HCT116 (cell line): Measurements from ENCODE around the gene STK35. TPM values are rescaled to one million over a fixed set of nuclear protein-coding genes. Genes with fewer than 3 reads are reported as not detected.

Experiments used
- ATAC-seq: fragments of 200-7000 bp; cut with Tn5 transposase; 2 replicates; pipeline ENCODE4 v1.9.1; 2020; ENCODE audit warnings: mild to moderate bottlenecking, moderate library complexity
- BruUV-seq: library from RNA; stranded (reverse); fragments of 400-500 nt; replicated peaks from 2 replicates; lab custom pipeline; 2021; lab: Mats Ljungman, UMichigan
- CTCF ChIA-PET: fragments of 300-600 bp; sonication (Branson Sonifier 250); formaldehyde crosslinking; loops from one replicate; lab custom pipeline; 2021; ENCODE audit warnings: antibody characterized with exemption; lab: Charles Lee
- POLR2A ChIA-PET: fragments of 300-600, 350-600 bp; sonication (Branson Sonifier 250); formaldehyde crosslinking; loops from one replicate; lab custom pipeline; 2021; ENCODE audit warnings: antibody characterized with exemption; lab: Charles Lee
- RAD21 ChIA-PET, 2 experiments: fragments of 300-600 bp; sonication (Branson Sonifier 250); formaldehyde crosslinking; loops; one replicate each; lab custom pipeline; 2023; ENCODE audit warnings: low total read pairs in 2 of 2; ENCODE audit not compliant: uncharacterized antibody in 2 of 2, unreplicated experiment in 2 of 2, low non-redundant PET in 1 of 2; lab: Charles Lee
- DNase-seq: peaks from one replicate; pipeline ENCODE4 v3.0.0-alpha.2; 2010; ENCODE audit warnings: low read depth, low spot score
- H2AFZ ChIP-seq: fragments of 200-600 bp; shearing (Covaris generic), sonication (generic); 2 replicates; pipeline ENCODE4 v1.6.1; 2017; ENCODE audit warnings: low read depth, mixed run types, mixed read lengths, antibody characterized with exemption, low read length; ENCODE audit not compliant: poor library complexity, severe bottlenecking
- H3K27ac ChIP-seq: 2 replicates; pipeline ENCODE4 v1.5.1; 2012; ENCODE audit warnings: low read depth, low read length
- H3K27me3 ChIP-seq: fragments of 200-600 bp; sonication (generic); 2 replicates; pipeline ENCODE4 v1.6.1; 2016; ENCODE audit warnings: mixed run types, low read length, mixed read lengths; ENCODE audit not compliant: insufficient read depth
- H3K36me3 ChIP-seq, 2 experiments: fragments of 200-500 bp in 1 of 2; fragments of 200-600 bp in 1 of 2; sonication (Bioruptor generic) in 1 of 2; sonication (generic) in 1 of 2; 2 replicates each; pipeline versions ENCODE4 v1.5.1 to v1.6.1; 2014 to 2016; ENCODE audit warnings: low read length in 2 of 2, inconsistent platforms in 1 of 2, mixed read lengths in 1 of 2, mixed run types in 1 of 2; ENCODE audit not compliant: insufficient read depth in 2 of 2, control insufficient read depth in 1 of 2
- H3K4me1 ChIP-seq, 2 experiments: fragments of 200-600 bp in 1 of 2; sonication (generic) in 1 of 2; 2 replicates each; pipeline versions ENCODE4 v1.5.1 to v1.6.1; 2012 to 2017; ENCODE audit warnings: low read length in 2 of 2, inconsistent platforms in 1 of 2, mild to moderate bottlenecking in 1 of 2, mixed read lengths in 1 of 2, mixed run types in 1 of 2, moderate library complexity in 1 of 2; ENCODE audit not compliant: insufficient read depth in 2 of 2, control insufficient read depth in 1 of 2
- H3K4me2 ChIP-seq: fragments of 200-600 bp; sonication (generic); 2 replicates; pipeline ENCODE4 v1.6.1; 2017; ENCODE audit warnings: mixed run types, low read length, mixed read lengths
- H3K4me3 ChIP-seq, 2 experiments: fragments of 200-600 bp in 1 of 2; sonication (generic) in 1 of 2; replicated peaks in 1 of 2; 2 replicates each; pipeline ENCODE4 v1.5.1; 2011 to 2016; ENCODE audit warnings: low read length in 2 of 2, control low read depth in 1 of 2, low read depth in 1 of 2, mild to moderate bottlenecking in 1 of 2, mixed read lengths in 1 of 2, mixed run types in 1 of 2
- H3K79me2 ChIP-seq: fragments of 200-600 bp; sonication (generic); 2 replicates; pipeline ENCODE4 v1.6.1; 2017; ENCODE audit warnings: mild to moderate bottlenecking, mixed run types, low read length, moderate library complexity, mixed read lengths; ENCODE audit not compliant: insufficient read depth
- H3K9ac ChIP-seq: fragments of 200-600 bp; sonication (generic); 2 replicates; pipeline ENCODE4 v1.6.1; 2016; ENCODE audit warnings: low read length, mixed read lengths
- H3K9me2 ChIP-seq: fragments of 200-600 bp; sonication (generic), shearing (Covaris generic); 2 replicates; pipeline ENCODE4 v1.6.1; 2017; ENCODE audit warnings: mixed run types, mild to moderate bottlenecking, moderate library complexity; ENCODE audit not compliant: insufficient read depth
- H3K9me3 ChIP-seq, 2 experiments: fragments of 200-500 bp in 1 of 2; fragments of 200-600 bp in 1 of 2; sonication (Bioruptor generic) in 1 of 2; sonication (generic) in 1 of 2; 2 replicates each; pipeline ENCODE4 v1.6.1; 2014 to 2017; ENCODE audit warnings: low read length in 2 of 2, mixed read lengths in 2 of 2, inconsistent platforms in 1 of 2, low read depth in 1 of 2, mild to moderate bottlenecking in 1 of 2, mixed run types in 1 of 2, moderate library complexity in 1 of 2; ENCODE audit not compliant: control insufficient read depth in 1 of 2, insufficient read depth in 1 of 2
- H4K20me1 ChIP-seq: fragments of 200-600 bp; sonication (generic), shearing (Covaris generic); 2 replicates; pipeline ENCODE4 v1.6.1; 2017; ENCODE audit warnings: mixed run types, mild to moderate bottlenecking, moderate library complexity; ENCODE audit not compliant: insufficient read depth
- CBX3 ChIP-seq: IDR thresholded peaks from 2 replicates; pipeline ENCODE4 v1.6.1; 2012; ENCODE audit warnings: low read depth
- CEBPB ChIP-seq: IDR thresholded peaks from 2 replicates; pipeline ENCODE4 v1.6.1; 2012; ENCODE audit warnings: low read depth
- ELF1 ChIP-seq: IDR thresholded peaks from 2 replicates; pipeline ENCODE4 v1.6.1; 2012; ENCODE audit warnings: low read depth, borderline replicate concordance
- EZH2phosphoT487 ChIP-seq: fragments of 200-600 bp; IDR thresholded peaks from 2 replicates; pipeline ENCODE4 v1.6.1; 2018; ENCODE audit warnings: antibody characterized with exemption, borderline replicate concordance
- JUND ChIP-seq: IDR thresholded peaks from 2 replicates; pipeline ENCODE4 v1.6.1; 2012
- POLR2AphosphoS5 ChIP-seq: IDR thresholded peaks from 2 replicates; pipeline ENCODE4 v1.6.1; 2011; ENCODE audit warnings: mild to moderate bottlenecking, low read depth, low read length, moderate library complexity
- RAD21 ChIP-seq: IDR thresholded peaks from 2 replicates; pipeline ENCODE4 v1.6.1; 2012; ENCODE audit warnings: low read depth, mild to moderate bottlenecking
- SP1 ChIP-seq: IDR thresholded peaks from 2 replicates; pipeline ENCODE4 v1.6.1; 2012; ENCODE audit warnings: low read depth
- SRF ChIP-seq: IDR thresholded peaks from 2 replicates; pipeline ENCODE4 v1.6.1; 2012; ENCODE audit warnings: low read depth
- YY1 ChIP-seq: IDR thresholded peaks from 2 replicates; pipeline ENCODE4 v1.6.1; 2011; ENCODE audit warnings: low read length, low read depth, moderate library complexity, mild to moderate bottlenecking; ENCODE audit not compliant: insufficient replicate concordance; ENCODE audit errors: extremely low read depth
- intact Hi-C: fragments of 100-400 bp; cut with micrococcal nuclease; formaldehyde crosslinking; loops from 2 replicates; pipeline ENCODE4 v1.10.0; 2022
- total RNA-seq: library from RNA; stranded (reverse); gene quantifications from one replicate; pipeline ENCODE4 v1.2.1, GENCODE V29; 2021; ENCODE audit not compliant: unreplicated experiment
- TF ChIP-seq, protein P1 (sequence below): IDR thresholded peaks from 2 replicates; pipeline ENCODE4 v1.6.1; 2012; ENCODE audit warnings: low read depth
- TF ChIP-seq, protein P2 (sequence below), 3 experiments: fragments of 200-600 bp in 1 of 3; sonication (generic) in 1 of 3; IDR thresholded peaks in 2 of 3; conservative IDR thresholded peaks in 1 of 3; 2 replicates each; pipeline ENCODE4 v1.5.1; 2012 to 2017; ENCODE audit warnings: low read depth in 2 of 3, low read length in 2 of 3, antibody characterized with exemption in 1 of 3, borderline replicate concordance in 1 of 3, control low read depth in 1 of 3, mild to moderate bottlenecking in 1 of 3, mixed read lengths in 1 of 3, mixed run types in 1 of 3, moderate library complexity in 1 of 3; ENCODE audit not compliant: insufficient read depth in 1 of 3
- TF ChIP-seq, protein P3 (sequence below): IDR thresholded peaks from 2 replicates; pipeline ENCODE4 v1.6.1; 2011; ENCODE audit warnings: mild to moderate bottlenecking, low read length, moderate library complexity; ENCODE audit not compliant: insufficient replicate concordance; ENCODE audit errors: extremely low read depth
- TF ChIP-seq, protein P4 (sequence below): IDR thresholded peaks from 2 replicates; pipeline ENCODE4 v1.6.1; 2012

Gene STK35
- total RNA-seq, 1 experiment from 2014 or later, result 32.8 TPM

DNA sequence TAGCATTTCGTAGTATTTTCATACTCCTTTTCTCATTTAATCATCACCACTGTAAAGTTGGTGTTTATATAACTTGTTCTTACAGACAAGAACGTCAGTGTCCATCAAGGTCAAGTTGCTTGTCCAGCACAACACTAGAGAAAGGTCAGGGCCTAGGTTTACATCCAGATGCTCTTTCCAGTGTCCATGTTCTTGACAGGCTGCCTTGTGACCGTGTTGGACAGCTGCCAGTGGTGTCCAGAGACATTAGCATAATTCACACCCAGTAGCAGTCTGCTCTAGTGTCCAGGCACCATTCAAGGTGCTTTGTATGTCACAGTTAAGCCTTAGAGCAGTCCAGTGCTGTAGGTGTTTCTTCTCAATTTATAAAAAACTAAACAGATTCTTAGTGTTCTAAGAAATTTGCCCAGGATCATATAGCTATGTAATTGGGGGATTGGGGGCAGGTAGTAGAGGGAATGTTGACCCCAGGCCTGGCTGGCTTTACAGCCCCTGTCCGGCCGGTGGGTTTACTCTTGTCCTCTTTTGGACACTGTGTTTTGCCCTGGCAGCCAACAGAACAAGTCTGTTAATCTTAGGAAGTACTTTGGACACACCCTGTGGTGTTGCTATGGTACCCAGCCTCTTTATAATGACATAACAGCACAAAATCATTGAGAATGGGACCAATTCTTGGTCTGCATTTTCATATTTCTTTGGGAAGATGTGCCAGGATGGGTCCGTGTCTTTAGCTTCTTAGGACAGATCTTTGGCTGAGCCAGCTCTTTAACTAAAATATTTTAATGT, 8.0 kb downstream of the STK35 start:
- no TSS peak for BruUV-seq
- H3K79me2 ChIP-seq, result peaks cover 99% of the 10 kb centered on the region
- POLR2A ChIA-PET, result no interaction called here

More for the DNA sequence above, 8.0 kb downstream of the STK35 start:
- Histone ChIP-seq H3K27me3 (no peaks in the 10 kb centered on the region), H2AFZ (no peak overlapping the region), H3K9me3 (no peaks in the 10 kb centered on the region), H3K27ac (peak overlapping the region; percentile 30; the same call in 1 of the 2 replicates), H3K9me2 (no peaks in the 10 kb centered on the region), H3K36me3 (peaks cover 14 to 16% of the 10 kb centered on the region in 2 experiments; a peak in 2 of 4 replicates), H3K4me3 (no peak overlapping the region), H3K4me2 (peak overlapping the region; percentile 53), H3K9ac (no peak overlapping the region), H3K4me1 (peaks cover 15 to 24% of the 10 kb centered on the region in 2 experiments), H4K20me1 (no peaks in the 10 kb centered on the region; the same call in 1 of the 2 replicates)
- ChIA-PET RAD21 (no interaction called here), CTCF (interaction anchor here (0.9 kb wide), 2 partner anchors 16 to 63 kb away, joined by 3 read pairs; no protein-coding TSS in a partner anchor)
- intact Hi-C loops, result no loop called here
- no peak for DNase-seq
- no peak for ATAC-seq
- TF ChIP-seq JUND (no peak), ELF1 (no peak), CEBPB (no peak), EZH2phosphoT487 (no peak), CBX3 (no peak), POLR2AphosphoS5 (no peak), SP1 (no peak), YY1 (no peak), RAD21 (no peak), SRF (no peak)
- TF ChIP-seq, protein P1, sequence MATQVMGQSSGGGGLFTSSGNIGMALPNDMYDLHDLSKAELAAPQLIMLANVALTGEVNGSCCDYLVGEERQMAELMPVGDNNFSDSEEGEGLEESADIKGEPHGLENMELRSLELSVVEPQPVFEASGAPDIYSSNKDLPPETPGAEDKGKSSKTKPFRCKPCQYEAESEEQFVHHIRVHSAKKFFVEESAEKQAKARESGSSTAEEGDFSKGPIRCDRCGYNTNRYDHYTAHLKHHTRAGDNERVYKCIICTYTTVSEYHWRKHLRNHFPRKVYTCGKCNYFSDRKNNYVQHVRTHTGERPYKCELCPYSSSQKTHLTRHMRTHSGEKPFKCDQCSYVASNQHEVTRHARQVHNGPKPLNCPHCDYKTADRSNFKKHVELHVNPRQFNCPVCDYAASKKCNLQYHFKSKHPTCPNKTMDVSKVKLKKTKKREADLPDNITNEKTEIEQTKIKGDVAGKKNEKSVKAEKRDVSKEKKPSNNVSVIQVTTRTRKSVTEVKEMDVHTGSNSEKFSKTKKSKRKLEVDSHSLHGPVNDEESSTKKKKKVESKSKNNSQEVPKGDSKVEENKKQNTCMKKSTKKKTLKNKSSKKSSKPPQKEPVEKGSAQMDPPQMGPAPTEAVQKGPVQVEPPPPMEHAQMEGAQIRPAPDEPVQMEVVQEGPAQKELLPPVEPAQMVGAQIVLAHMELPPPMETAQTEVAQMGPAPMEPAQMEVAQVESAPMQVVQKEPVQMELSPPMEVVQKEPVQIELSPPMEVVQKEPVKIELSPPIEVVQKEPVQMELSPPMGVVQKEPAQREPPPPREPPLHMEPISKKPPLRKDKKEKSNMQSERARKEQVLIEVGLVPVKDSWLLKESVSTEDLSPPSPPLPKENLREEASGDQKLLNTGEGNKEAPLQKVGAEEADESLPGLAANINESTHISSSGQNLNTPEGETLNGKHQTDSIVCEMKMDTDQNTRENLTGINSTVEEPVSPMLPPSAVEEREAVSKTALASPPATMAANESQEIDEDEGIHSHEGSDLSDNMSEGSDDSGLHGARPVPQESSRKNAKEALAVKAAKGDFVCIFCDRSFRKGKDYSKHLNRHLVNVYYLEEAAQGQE, result no peak
- TF ChIP-seq, protein P2, sequence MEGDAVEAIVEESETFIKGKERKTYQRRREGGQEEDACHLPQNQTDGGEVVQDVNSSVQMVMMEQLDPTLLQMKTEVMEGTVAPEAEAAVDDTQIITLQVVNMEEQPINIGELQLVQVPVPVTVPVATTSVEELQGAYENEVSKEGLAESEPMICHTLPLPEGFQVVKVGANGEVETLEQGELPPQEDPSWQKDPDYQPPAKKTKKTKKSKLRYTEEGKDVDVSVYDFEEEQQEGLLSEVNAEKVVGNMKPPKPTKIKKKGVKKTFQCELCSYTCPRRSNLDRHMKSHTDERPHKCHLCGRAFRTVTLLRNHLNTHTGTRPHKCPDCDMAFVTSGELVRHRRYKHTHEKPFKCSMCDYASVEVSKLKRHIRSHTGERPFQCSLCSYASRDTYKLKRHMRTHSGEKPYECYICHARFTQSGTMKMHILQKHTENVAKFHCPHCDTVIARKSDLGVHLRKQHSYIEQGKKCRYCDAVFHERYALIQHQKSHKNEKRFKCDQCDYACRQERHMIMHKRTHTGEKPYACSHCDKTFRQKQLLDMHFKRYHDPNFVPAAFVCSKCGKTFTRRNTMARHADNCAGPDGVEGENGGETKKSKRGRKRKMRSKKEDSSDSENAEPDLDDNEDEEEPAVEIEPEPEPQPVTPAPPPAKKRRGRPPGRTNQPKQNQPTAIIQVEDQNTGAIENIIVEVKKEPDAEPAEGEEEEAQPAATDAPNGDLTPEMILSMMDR (IDR thresholded peaks at IDR 0.05 in 2 of 3, conservative IDR thresholded peaks at IDR 0.05 in 1 of 3; ENCODE audit: borderline replicate concordance in 1 of 3, insufficient read depth in 1 of 3, low read depth in 2 of 3, low read length in 2 of 3), result no peak
- TF ChIP-seq, protein P3, sequence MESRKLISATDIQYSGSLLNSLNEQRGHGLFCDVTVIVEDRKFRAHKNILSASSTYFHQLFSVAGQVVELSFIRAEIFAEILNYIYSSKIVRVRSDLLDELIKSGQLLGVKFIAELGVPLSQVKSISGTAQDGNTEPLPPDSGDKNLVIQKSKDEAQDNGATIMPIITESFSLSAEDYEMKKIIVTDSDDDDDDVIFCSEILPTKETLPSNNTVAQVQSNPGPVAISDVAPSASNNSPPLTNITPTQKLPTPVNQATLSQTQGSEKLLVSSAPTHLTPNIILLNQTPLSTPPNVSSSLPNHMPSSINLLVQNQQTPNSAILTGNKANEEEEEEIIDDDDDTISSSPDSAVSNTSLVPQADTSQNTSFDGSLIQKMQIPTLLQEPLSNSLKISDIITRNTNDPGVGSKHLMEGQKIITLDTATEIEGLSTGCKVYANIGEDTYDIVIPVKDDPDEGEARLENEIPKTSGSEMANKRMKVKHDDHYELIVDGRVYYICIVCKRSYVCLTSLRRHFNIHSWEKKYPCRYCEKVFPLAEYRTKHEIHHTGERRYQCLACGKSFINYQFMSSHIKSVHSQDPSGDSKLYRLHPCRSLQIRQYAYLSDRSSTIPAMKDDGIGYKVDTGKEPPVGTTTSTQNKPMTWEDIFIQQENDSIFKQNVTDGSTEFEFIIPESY, result no peak
- TF ChIP-seq, protein P4, sequence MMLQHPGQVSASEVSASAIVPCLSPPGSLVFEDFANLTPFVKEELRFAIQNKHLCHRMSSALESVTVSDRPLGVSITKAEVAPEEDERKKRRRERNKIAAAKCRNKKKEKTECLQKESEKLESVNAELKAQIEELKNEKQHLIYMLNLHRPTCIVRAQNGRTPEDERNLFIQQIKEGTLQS, result no peak
